Measurements from ENCODE around the gene TMED9.
A peak's percentile ranks its signal among the peaks of the same experiment; 100 is the strongest.
"Not testable (repeated sequence)": the region's sequence is repeated elsewhere in the genome, so short reads cannot be mapped to it uniquely, and the experiment has no call there.

TMED9 gene

DNA sequence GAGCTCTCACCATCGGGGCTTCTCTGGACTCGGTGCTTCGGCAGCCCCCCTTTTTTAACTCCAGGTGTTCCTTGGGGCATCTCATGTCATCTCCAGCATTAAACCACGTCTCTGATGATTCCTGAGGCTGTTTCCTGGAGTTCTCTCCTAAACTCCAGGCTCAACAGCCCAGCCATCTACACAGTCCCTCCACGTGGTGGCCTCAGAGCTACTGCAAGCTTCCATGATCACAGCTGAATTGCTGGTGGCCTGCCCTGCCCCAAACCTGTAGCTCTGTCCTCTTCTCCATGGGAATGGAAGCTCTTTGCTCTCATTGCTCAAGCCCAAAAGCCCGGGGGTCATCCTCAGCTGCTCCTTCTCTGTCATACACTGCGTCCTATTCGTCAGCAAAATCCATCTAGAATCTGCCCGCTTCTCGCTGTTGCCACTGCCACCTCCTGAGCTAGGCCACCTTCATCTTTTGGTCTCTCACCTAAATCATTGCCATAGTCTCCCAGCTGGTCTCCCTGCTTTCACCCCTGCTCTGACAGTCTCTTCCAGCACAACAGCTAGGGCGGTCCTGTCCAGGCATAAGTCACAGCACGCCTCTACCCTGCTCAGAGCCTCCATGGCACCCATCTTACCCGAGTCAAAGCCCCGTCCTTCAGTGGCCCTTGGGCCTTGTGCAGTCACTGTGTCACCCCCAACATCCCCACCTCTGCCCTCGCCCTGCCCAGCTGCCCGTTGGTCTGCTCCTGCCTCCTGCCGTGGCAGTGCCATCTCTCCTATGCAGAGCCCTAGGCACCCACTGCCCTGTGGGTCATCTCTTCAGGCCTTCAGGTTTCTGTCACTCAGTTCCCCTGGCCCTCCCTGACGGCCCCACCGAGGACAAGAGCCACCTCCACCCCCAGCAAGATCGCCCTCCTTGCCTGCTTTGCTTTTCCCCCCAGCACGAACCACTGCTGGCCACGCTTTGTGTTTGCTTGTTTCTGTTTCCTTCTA lies 14.4 kb downstream of the TMED9 start:
- no peak for DNase-seq (ENCODE audit: low read depth)

- DNase-seq (ENCODE audit: low read depth), result no peak
These were observed 15.1 kb downstream of the TMED9 start for GRCh38 chr5:177607115-177607451.

DNA sequence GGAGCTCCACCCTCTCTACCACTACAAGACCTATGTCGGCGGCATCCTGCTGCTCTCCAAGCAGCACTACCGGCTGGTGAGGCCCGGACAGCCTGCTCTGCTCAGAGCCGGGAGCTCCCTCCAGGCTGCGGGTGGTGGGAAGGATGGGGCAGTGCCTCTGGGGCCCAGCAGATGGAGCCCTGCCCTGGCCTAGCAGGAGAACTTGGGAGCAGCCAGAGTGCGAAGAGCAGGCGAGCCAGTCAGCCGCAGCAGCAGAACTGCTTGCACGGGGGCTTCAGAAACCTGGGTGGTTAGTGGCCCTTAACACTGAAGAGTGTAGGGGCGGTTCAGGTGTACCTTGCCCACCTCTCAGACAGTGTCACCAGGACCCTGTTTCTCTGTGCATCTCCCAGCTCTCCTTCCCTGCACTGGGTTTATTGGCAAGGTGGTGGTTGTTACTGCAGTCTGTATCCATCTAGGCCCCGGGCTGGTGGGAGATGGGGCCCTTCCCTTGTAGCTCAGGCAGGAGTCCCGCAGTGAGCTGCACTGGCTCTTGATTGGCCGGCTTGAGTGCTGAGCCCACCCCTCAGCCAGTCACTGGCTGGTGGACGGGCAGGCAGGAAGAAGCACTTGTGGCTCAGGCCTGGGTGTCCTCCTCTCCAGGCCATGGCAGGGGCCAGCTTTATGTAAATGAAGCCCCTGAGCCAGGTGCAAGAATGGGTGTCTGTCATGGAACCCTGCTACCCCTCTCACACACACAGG lies 15.6 kb downstream of the TMED9 start:
- peak; percentile 28 for DNase-seq (ENCODE audit: low read depth)

GRCh38 chr5:177608243-177609075 lies 16.5 kb downstream of the TMED9 start:
- no peak for DNase-seq (ENCODE audit: low read depth)

- DNase-seq (ENCODE audit: low read depth), result no peak
These were observed 17.4 kb downstream of the TMED9 start for GRCh38 chr5:177609076-177610059.

DNA sequence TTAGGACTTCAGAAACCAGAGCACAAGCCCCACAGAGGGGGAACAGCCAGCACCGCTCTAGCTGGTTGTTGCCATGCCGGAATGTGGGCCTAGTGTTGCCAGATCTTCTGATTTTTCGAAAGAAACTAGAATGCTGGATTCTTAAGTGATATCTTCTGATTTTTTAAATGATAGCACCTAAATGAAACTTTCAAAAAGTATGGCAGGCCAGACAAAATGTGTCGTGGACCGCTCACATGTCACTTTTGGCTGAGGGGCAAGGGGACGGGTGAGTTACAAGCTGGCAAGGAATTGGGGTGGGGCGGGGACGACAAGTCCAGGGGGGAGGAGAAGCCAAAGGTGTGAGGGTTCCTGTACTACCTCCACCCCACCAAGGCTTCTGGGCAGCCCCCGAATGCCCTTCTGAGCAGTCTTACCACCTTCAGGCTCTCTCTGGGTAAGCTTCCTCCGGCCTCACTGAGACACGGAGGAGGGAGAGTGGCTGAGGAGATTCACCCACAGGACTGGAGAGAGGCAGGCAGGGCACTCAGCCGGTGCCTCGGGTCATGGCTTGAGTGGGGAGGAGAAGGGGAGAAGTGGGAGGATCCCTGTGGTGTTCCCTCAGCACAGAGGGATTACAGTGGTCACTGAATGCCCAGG lies 18.2 kb downstream of the TMED9 start:
- no peak for DNase-seq (ENCODE audit: low read depth)

DNA sequence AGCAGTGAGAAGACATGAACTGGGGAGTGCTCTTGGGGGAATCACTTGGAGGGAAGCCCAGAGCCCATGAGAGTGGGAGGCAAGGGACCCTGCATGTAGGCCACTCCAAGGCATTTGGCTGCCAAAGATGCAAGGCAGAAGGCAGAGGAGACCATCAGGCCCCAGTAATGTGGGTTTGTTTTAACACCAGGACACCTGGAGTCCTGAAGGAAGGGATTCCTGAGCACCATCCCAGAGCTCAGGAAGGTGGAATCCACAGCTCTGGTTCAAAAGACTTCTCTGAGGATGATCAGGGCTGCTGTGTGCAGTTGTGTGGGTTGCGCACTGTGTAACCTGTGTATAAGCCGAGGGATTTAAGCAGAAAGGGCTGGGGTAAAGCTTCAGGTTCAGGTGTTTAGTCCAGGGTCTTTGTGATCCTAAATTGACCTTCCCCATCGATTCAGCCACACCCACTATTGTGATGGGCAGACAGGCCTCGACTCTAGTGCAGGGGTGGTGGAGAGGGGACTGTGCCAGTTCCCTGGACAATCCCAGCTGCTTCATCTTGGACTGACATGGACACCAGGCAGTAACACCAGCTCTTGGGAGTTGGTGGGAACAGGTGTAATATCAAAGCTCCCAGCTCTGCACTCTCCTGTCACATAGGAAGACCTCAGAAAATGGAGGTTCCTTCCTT lies 18.9 kb downstream of the TMED9 start:
- DNase-seq (ENCODE audit: low read depth), result no peak

DNA sequence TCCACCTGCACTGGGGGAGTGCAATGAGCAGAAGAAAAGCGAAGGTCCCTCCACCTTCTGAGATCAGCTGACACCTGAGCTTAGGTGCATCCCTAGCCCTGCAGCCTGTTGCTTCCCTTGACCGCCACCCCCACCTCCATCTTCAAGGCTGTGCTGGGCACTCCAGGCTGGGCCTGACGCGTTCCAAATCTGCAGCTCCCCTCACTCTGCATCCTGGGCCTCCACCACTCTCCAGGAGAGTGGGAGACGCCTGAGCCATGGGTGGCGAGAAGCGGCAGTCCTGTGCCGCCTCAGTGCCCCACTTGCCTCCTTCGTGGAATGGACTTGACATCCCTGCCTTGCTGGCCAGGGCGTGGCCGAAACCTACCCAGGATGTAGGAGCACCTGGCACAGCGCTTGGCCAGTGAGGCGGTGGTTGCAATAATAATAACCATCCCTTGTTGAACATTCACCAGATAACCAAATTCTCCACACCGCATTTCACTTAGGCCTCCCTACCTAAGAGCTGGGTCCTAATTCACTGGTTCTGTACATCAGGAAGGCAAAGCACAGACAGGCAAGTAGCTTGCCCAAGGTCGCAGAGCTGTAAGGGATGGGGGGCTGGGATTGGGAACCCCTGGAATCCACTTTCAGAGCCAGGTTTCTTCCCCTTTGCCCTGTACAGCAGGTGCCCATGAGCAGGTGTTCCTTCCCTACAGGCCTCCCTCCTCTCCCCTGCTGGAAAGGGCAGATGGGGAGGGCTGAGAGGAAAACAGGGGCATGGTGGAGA lies 19.6 kb downstream of the TMED9 start:
- DNase-seq (ENCODE audit: low read depth), result no peak

DNA sequence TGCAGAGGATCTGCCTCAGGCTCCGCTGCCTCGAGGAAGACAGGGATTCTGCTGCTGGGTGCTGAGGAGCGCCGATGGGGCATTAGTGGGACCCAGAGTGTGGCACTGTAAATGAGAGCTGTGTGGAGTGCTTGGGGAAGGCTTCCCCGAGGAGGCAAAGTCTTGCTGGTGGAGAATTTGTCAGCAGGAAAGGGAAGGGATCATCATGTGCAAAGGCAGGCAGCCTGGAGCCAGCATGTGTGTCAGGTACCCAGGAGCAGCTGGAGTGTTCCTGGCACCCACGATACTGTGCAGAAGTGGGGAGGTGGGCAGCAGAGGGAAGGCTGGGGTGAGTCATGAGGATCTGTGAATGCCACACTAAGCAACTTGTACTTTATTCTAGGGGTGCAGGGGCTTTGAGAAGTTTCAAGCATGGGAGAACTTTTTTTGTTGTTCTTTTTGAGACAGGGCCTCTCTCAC lies 20.2 kb downstream of the TMED9 start:
- DNase-seq (ENCODE audit: low read depth), result no peak

DNA sequence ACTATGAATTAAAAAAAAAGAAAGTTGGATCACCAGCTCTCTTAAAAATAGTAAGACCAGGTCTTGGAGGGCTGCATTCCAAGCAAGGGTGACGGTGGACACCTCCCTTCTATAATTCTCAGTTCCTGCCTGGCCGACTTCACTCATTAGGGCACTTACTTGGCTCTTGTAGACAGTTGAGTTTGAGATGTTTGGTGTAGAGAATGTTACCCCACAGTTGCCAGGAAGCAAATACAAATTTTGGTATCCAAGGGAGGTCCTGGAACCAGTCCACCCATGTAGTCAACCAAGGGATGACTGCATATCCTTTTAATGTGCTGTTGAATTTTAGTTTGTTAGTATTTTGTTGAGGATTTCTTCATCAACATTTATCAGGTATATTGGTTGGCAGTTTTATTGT lies 28.6 kb downstream of the TMED9 start:
- DNase-seq (ENCODE audit: low read depth), result no peak

GRCh38 chr5:177624172-177624571 lies 32.2 kb downstream of the TMED9 start:
- not testable (repeated sequence) for DNase-seq (ENCODE audit: low read depth)

GRCh38 chr5:177630186-177630585 lies 38.2 kb downstream of the TMED9 start:
- not testable (repeated sequence) for DNase-seq (ENCODE audit: low read depth)

GRCh38 chr5:177634912-177635311 lies 42.9 kb downstream of the TMED9 start:
- not testable (repeated sequence) for DNase-seq (ENCODE audit: low read depth)

DNA sequence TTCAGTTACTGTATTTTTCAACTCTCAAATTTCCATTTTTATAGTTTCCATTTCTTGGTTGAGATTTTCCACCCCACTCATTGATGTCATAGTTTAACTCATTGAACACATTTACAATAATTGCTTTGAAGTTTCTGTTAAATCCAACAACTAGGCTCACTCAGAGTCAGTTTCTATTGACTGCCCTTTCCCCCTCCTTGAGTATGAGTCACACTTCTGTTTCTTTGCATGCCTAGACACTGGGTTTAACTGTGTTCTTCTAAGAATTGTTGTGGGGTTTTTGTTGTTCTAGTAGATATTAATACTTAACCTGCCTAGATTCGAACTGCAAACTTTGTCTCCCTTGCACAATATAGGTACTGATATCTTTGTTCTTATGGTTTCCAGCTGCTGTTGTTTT lies 53.5 kb downstream of the TMED9 start:
- not testable (repeated sequence) for DNase-seq (ENCODE audit: low read depth)

All from activated T-helper 1 cell treated with Interleukin-2 at 50 U/mL for 16 hours (primary cell).